ENCODE data around the gene GSTM5. TPM values are rescaled to one million over a fixed set of nuclear protein-coding genes. Genes with fewer than 3 reads are reported as not detected.
"Not testable (repeated sequence)": the region's sequence is repeated elsewhere in the genome, so short reads cannot be mapped to it uniquely, and the experiment has no call there.

Gene GSTM5
- 1 to 10 TPM; 4.3 to 7.1 (median 5.5) TPM for total RNA-seq (2021; fragmentation: NEBNext Ultra II Directional; extraction: Animal tissue kit (Norgen Biotek cat#: 25700))
- long read RNA-seq, partial matches to known transcripts = 0 of 6 reads
- long read RNA-seq, other reads (novel, unspliced or antisense) = 3 of 6 reads

DNA sequence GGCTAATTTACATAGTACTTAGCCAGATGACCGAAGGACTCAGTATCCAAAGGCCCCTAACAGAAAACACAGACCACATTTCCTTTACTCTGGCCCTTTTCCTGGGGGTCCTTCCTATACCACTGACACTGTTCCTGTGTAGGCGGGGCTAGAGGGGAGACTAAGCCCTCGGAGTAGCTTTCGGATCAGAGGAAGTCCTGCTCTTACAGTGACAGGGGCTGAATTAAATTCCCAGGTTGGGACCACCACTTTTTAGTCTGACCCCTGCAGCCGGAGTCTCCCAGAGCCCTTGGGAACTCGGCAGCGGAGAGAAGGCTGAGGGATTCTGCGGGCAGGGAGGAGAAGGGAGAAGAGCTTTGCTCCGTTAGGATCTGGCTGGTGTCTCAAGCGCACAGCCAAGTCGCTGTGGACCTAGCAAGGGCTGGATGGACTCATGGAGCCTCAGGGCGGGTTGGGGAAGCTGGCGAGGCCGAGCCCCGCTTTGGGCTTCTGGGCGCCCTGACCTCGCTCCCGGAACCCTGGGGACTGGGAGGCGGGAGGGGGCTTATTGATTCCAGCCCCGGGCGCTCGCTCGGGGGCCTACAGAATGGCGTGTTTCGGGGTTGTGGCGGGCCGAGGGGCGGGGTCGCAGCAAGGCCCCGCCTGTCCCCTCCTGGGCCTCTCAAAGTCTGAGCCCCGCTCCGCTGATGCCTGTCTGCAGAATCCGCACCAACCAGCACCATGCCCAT lies at the start of gene GSTM5:
Gene GSTM5, plus strand, starts transcription at position 659 of the 728 bp plus-strand sequence. Its CDS starts 62 bp downstream, at position 721.
- Mint-ChIP-seq H3K27ac (peak within 1 kb of the TSS; percentile 9), H3K36me3 (ENCODE audit: low read depth) (peaks cover 17% of the 10 kb centered on the region), H3K4me3 (peak within 1 kb of the TSS; percentile 81), H3K9me3 (peaks cover 19% of the 10 kb centered on the region)
- H3K4me1 Mint-ChIP-seq (ENCODE audit: low read depth); H3K27me3 Mint-ChIP-seq (ENCODE audit: insufficient read depth); DNase-seq: not testable (repeated sequence)

DNA sequence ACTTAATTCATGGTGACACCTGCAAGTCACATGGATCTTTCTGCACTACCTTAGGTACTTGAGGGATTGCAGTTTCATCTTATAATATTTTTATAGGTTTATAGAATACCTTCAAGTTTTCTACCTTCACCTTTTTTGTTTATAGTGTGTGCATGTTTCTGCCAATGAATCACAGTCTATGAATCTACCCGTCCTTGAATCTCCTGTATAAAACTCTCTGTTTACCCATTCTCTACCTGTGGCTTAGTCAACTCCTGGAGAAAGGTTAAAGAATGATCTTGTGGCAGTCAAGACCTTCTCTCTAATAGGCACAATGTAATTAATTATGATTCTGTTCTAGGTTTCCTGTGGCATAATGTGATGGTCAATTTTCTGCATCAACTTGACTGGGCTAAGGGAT lies 47.4 kb upstream of the GSTM5 start:
- TF ChIP-seq, protein P1, sequence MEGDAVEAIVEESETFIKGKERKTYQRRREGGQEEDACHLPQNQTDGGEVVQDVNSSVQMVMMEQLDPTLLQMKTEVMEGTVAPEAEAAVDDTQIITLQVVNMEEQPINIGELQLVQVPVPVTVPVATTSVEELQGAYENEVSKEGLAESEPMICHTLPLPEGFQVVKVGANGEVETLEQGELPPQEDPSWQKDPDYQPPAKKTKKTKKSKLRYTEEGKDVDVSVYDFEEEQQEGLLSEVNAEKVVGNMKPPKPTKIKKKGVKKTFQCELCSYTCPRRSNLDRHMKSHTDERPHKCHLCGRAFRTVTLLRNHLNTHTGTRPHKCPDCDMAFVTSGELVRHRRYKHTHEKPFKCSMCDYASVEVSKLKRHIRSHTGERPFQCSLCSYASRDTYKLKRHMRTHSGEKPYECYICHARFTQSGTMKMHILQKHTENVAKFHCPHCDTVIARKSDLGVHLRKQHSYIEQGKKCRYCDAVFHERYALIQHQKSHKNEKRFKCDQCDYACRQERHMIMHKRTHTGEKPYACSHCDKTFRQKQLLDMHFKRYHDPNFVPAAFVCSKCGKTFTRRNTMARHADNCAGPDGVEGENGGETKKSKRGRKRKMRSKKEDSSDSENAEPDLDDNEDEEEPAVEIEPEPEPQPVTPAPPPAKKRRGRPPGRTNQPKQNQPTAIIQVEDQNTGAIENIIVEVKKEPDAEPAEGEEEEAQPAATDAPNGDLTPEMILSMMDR (IDR thresholded peaks at IDR 0.05) = no peak
- H3K27ac Mint-ChIP-seq = no peak overlapping the region; the same call in 1 of the 2 replicates
- H3K27me3 Mint-ChIP-seq (ENCODE audit: insufficient read depth) = no peaks in the 10 kb centered on the region; the same call in 1 of the 2 replicates
- peaks cover 7% of the 10 kb centered on the region; the same call in 1 of the 2 replicates for H3K36me3 Mint-ChIP-seq (ENCODE audit: low read depth)
- no peak for DNase-seq
- H3K4me3 Mint-ChIP-seq = no peak overlapping the region
- peaks cover 29% of the 10 kb centered on the region for H3K4me1 Mint-ChIP-seq (ENCODE audit: low read depth)
- H3K9me3 Mint-ChIP-seq = no peaks in the 10 kb centered on the region

DNA sequence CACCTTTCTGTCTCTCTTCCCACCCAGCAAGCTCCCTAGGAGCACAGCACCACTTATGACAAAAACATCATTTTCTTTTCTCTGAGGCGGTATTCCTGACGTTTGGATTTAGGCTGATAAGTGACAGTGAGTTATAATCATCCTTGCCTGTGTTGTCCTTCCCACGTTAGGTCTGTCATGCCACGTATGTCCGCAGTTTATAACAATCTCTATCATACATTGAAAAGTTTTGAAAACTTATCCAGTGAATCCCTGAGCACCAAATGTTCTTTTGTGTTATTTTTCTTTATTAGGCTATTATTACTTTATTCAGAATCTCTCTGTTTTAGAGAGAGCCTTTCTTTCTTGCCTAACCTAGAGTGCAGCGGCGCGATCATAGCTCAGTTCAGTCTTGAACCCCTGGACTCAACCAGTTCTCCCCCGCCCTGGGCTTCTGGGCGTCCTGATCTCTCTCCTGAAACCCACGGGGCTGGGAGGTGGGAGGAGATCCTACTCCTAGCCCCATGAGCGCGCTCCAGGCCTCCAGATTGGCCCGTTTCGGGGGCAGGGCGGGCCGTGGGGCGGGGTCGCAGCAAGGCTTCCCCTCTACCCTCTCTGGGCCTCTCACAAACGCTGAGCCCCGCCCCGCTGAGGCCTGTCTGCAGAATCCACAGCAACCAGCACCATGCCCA lies 44.5 kb upstream of the GSTM5 start, which contains the start of gene GSTM2:
Gene GSTM2, plus strand, starts transcription at position 606 of the 671 bp plus-strand sequence. Its CDS starts 59 bp downstream, at position 665.
- Mint-ChIP-seq H3K4me3 (peak within 1 kb of the TSS; percentile 85), H3K27me3 (ENCODE audit: insufficient read depth) (no peaks in the 10 kb centered on the region; the same call in none of the 2 replicates), H3K36me3 (ENCODE audit: low read depth) (peaks cover 18% of the 10 kb centered on the region), H3K9me3 (no peaks in the 10 kb centered on the region), H3K27ac (peak within 1 kb of the TSS; percentile 66), H3K4me1 (ENCODE audit: low read depth) (peaks cover 29% of the 10 kb centered on the region)
- peak; percentile 72 for DNase-seq
- TF ChIP-seq, protein P1 (IDR thresholded peaks at IDR 0.05) = no peak

DNA sequence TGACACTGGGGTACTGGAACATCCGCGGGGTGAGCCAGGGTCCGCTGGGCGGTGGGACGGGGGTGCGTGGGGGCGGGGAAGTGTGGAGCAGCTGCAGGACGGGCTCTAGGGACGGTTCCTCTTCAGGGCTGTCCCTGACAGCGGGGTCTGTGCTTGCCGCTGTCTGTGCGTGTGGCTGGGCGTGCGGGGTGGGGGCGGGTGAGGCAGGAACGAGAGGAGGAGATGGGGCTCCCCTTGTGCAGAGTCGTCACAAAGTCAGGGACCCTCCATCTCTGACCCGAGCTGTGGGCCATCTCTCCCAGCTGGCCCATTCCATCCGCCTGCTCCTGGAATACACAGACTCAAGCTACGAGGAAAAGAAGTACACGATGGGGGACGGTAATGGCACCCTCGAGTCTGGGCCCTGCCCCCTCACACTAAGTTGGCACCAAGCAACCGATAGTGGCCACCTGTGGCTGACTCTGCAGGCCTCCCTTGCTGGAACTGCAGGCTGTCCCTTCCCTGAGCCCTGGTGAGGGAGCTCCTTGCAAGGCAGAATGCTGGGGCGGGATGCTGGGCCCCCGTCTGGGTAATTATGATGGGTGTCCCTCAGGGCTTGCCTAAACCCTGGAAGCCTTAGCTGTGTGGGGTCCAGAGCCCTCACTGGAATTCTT lies 43.8 kb upstream of the GSTM5 start:
- no peak overlapping the region for H3K27ac Mint-ChIP-seq
- peak overlapping the region; percentile 85 for H3K4me3 Mint-ChIP-seq
- peaks cover 25% of the 10 kb centered on the region for H3K4me1 Mint-ChIP-seq (ENCODE audit: low read depth)
- TF ChIP-seq, protein P1 (IDR thresholded peaks at IDR 0.05) = no peak
- no peaks in the 10 kb centered on the region; the same call in none of the 2 replicates for H3K27me3 Mint-ChIP-seq (ENCODE audit: insufficient read depth)
- DNase-seq = no peak
- H3K9me3 Mint-ChIP-seq = no peaks in the 10 kb centered on the region
- peaks cover 18% of the 10 kb centered on the region for H3K36me3 Mint-ChIP-seq (ENCODE audit: low read depth)

DNA sequence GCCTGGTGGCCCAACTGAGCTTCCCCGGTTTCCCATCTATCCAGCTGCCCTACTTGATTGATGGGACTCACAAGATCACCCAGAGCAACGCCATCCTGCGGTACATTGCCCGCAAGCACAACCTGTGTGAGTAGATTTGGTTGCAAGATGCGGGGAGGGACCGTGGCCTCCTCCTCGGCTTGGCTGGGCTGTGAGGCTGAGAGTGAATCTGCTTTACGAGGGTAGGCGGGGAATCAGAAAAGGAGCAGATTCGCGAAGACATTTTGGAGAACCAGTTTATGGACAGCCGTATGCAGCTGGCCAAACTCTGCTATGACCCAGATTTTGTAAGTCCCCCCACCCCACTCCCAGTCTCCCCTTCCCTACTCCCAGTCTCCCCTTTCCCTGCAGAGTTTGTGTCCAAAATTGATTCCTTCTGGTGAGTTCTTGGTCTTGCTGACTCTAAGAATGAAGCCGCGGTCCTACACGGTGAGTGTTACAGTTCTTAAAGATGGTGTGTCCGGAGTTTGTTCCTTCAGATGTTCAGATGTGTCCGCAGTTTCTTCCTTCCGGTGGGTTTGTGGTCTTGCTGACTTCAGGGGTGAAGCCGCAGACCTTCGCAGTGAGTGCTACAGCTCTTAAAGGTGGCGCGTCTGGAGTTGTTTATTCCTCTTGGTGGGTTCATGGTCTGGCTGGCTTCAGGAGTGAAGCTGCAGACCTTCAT lies 42.7 kb upstream of the GSTM5 start:
- H3K27me3 Mint-ChIP-seq (ENCODE audit: insufficient read depth) = no peaks in the 10 kb centered on the region; the same call in none of the 2 replicates
- TF ChIP-seq, protein P1 (IDR thresholded peaks at IDR 0.05) = no peak
- H3K27ac Mint-ChIP-seq = no peak overlapping the region
- peaks cover 15% of the 10 kb centered on the region for H3K4me1 Mint-ChIP-seq (ENCODE audit: low read depth)
- no peak for DNase-seq
- H3K9me3 Mint-ChIP-seq = no peaks in the 10 kb centered on the region
- H3K4me3 Mint-ChIP-seq = no peak overlapping the region; the same call in 1 of the 2 replicates
- H3K36me3 Mint-ChIP-seq (ENCODE audit: low read depth) = peaks cover 18% of the 10 kb centered on the region

DNA sequence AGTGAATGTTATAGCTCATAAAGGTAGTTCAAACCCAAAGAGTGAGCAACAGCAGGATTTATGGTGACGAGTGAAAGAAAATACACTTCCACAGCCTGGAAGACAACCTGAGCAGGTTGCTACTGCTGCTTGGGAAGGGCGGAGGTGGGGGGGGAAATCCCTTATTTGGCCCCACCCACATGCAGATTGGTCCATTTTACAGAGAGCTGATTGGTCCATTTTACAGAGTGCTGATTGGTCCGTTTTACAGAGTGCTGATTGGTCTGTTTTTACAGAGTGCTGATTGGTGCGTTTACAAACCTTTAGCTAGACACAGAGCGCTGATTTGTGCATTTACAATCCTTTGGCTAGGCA lies 42.1 kb upstream of the GSTM5 start:
- peaks cover 18% of the 10 kb centered on the region for H3K36me3 Mint-ChIP-seq (ENCODE audit: low read depth)
- H3K27ac Mint-ChIP-seq; H3K9me3 Mint-ChIP-seq; H3K4me1 Mint-ChIP-seq (ENCODE audit: low read depth); DNase-seq; H3K4me3 Mint-ChIP-seq; H3K27me3 Mint-ChIP-seq (ENCODE audit: insufficient read depth): not testable (repeated sequence)
